ENCODE data around the gene POU4F1.

Gene POU4F1

DNA sequence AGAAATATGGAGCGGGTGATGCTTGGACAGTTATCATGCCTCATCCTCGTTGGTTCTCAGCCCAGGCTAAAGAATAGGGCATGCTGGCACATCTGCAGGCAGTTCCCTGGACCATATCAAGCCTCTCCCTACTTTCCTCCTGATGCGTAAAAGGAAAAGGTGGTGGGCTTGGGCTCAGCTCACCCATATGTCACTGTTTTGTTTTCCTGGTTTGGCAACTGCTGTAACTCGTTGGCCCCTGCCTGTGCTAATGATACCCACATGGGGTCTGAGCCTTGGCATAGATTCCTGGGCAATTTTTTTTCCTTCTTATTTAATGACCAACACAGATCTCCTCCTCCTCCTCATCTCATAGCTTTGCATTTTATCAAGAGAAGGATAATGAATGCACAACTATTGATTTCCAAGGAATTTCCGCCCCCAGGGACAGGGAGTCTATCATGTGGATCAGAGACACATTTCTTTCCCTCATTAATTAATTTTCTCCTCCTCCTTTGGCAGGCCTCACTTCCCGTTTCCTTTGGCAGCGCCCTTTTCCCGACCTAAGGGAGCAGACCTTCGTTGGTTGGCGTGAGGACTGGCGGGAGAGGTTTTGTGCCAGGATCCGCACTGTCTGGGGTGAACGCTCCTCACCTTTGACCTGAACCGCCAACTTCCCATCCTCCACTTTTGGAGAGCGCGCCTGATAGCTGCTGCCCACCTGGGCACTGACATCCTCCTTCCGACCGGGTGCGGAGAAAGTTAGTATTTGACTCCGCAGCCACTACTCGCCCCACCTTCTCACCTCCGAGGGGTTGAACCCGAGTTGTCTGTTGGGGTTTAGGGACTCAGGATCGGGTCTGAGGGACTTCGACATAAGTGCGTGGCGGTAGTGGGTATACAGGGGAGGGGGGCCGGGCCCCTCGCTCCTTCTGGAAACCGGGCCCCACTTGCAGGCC, 3.4 kb upstream of the POU4F1 start:
- no peak for FAIRE-seq

DNA sequence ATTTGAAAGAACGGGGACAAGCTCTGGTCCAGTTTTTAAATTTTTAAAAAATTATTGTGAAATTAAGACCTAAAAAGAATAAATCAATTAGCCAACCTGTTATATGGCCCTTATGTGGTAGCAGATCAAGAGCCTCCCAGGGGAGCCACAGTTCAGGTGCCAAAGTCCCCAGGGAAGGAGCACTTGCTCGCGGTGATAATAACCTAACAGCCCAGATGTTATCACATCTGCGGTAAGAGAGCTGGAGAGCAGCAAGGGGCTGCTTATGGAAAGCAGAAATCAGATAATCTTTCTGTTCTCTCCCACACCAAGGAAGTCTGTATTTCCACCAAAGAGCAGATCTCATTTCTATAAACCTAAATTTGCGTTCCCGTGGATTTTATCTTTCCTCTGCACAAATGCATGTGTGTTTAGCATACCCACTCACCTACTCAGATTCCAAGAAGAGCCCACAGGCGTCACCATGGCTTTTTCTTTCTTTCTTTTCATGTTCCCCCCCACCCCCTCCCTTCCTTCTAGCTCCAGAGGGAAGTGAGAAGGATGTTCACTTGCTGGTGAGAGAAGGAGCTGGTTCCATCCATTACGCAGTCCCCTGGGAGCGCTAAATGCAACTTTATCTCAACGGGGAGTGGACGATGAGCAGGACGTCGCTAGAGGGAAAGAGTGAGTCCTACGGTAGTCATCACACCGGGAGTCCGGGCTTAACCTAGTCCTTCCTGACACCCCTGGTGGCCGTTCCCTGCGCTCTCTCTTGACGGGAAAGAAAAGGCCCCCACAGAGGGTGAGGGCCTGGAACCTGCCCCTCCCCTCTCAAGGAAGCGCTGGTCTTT, 1.6 kb upstream of the POU4F1 start:
- no peak for FAIRE-seq

DNA sequence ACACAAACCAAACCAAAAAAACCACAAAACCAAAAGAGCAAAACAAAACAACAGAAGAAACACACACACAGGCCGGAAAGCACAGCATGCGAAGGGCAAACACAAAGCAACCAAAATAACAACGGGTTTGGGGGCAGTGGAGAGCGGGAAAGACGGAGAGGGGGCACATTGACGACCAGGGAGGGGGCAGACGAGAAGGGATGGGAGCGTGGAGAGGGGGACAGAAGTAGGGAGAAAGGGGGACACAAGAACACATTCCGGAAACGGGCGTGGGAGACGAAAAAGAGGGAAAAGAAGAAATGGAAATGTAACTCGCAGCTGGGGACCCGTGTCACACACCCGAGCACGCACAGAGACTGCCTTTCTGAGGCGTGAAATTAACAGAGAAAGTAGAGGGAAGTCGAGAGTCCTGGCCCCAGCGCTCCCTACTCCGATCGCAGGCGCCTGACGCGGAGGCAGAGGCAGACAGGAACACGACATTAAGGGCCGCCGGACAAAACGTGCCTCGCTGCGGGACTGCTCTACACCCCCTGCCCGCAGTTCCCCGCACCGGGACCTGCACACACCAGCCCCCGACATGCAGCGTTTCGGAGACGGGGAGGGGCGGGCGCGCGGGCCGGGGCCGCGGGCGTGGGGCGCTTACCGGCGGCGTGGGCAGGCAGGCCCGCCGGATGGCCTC, 652 bp downstream of the POU4F1 start:
- no peak for FAIRE-seq

DNA sequence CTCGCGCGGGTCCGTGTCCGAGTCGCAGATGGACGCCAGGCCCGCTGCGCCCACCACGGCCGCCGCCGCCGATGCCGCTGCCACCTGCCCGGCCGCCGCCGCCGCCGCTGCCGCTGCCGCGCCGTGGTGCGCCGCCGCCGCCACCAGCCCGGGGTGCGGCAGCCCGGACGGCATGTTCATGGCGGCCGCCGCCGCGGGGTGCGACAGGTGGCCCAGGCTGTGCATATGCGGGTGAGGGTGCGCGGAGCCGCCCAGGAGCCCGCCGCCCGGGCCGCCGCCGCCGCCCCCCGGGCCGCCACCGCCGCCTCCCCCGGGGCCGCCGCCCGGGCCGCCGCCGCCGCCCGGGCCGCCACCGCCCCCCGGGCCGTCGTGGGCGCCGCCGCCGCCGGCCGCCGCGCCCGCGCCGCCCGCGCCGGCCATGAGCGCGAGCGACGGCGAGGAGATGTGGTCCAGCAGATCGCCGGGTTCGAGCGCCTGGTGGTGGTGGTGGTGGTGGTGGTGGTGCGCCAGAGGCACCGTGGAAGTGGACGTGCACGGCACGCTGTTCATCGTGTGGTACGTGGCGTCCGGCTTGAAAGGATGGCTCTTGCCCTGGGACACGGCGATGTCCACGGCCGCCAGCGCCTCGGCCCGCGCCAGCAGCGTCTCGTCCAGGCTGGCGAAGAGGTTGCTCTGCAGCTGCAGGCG, 1.3 kb downstream of the POU4F1 start:
- no peak for FAIRE-seq

DNA sequence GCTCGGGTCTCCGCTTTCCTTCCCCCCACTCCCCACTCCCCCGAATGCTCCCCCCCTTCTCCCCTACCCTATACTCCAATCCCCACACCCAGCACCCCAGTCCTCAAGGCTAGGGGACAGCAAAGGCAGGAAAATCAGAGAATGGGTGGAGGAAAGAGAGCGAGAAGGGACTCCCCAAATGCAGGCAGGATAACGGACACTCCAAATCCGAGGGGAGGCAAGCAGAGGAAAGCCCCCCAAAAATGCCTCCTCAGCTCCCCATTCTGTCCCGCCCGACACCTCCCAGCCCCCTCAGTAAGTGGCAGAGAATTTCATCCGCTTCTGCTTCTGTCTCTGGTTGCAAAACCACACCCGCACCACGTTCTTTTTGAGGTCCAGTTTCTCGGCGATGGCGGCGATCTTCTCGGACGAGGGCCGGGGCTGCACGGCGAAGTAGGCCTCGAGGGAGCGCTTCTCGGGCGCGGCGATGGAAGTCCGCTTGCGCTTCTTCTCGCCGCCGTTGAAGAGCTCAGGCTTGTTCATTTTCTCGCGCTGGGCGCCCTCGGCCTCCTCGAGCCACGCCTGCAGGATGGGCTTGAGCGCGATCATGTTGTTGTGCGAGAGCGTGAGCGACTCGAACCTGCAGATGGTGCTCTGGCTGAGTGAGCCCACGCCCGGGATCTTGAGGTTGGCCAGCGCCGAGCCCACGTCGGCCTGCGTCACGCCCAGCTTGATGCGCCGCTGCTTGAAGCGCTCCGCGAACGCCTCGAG, 2.1 kb downstream of the POU4F1 start:
- no peak for FAIRE-seq

DNA sequence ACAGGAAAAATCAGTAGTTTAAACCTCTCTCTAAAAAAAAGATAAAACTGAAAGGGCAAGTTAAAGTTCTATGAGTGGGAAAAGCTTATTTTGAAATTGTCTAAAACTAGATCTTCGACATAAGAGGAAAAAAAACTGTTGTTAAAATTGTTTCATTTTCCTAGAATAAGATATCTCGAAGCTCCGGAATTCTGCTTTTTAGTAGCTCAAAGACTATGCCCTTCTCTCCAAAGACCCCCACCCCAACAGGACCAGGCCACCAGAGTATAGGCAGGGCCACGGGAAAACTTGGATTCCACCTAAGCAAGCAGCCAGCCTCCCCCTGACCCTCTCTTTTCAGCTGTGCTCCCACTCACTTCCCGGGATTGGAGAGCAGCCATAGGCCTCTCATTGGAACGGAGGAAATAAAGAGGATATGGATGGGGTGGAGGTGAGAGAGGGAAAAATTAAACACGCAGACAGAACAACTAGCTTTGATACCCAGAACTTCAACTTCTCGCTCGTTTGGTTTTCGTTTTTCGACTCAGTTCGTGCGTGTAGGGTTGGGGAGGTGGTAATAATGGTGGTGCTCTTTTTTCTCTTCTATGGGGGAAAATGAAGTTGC, 3.0 kb downstream of the POU4F1 start:
- no peak for FAIRE-seq

DNA sequence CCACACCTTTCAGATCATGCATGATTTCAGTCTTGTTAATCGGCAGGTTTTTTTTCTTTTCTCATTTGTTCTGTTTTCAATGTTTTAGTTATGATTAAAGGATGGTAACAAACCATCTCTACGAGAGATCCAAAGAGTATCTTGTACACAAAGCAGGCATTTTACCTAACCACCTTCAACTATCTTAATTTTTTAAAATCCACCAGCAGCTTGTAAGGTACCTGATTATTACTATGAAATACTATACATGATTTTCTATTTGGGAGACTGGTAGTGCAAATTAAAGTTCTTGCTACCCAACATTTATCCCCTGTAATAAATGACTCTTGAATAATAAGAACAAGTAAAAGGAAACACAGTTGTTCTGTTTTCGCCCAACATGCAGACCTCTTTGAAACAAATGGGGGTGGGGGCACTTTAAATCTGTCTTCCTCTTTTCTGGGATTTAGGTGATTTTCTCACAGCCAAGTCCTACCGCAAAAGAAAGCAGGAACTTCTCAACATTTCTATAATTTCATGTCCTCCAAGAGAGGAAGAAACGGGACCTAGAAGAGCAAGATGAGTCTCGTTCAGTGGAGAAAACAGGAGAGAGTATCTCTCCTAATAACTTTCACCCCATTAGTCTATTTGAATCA, 3.6 kb downstream of the POU4F1 start:
- no peak for FAIRE-seq

DNA sequence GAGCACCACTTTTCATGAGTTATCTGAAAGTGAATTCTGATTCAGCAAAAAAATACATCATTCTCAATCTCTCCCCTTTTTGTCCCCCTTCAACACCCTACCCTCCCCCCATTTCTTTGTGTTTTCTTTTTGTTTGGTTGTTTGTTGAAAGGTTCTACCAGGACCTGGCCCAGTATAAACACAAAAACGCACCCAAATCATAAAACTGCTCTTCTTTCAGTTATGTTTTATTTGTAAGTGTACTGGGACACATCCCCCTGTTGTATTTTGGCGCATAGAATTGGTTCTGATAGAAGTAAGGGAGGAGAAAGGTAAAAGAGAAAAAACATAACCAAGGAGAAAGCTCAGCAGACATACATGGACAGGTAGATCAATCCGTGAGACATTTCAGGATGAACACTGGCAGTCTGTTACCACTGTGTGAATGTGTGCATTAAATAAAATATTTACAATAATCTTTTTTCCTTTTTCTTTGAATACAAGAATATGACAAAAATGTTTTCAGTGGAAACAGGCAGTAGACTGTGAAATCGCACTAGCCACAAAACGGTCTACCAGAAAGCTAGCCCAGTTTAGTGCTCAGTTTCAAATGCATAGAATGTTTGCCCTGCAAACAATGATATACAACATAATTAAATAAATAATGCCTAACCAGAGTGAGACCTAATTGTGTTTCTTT, 4.2 kb downstream of the POU4F1 start:
- FAIRE-seq: no peak

DNA sequence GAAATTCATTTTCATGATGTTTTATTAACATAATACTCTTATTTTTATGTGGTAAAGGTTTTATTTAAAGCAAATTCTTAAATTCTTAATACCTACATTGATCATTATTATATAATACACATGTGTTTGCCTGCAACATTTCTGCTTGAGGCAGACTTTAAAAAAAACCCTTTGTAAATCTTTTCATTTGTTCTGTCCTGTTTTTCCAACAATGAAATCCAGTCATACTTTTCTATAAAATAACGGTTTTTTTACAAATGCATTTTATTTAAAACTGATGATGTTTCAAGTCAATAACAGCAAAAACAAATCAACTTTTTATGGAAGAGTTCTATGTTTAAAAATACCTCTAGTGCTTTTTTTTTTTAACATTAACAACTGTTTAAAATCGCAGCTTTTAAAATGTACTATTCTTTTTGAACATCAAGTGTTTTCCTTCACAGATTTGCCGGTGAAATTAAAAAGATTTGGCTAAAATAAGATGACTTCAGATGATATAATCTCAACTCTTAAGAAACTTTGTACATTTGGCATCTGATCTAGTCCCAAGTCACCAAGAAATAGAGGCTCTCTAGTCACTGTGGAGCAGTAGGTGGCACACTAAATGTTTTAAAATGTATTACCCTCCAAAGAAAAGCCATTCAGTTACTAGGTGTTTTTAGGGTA, 5.1 kb downstream of the POU4F1 start:
- FAIRE-seq: no peak

DNA sequence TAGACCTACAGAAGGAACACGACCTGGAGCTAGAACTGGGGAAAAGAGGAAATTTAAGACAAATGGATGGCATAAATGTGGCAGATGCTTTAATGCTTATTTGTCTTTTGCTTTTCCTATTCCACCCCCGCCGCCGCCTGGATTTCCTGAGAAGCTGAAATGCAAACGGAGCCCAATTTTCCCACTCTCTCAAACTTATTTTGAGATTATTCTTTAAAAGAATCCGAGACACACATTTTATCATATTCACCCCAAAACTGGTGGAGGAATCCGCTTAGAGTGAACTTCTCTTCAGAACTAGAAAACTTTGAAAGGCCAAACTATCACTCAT, 5.8 kb downstream of the POU4F1 start:
- no peak for FAIRE-seq

DNA sequence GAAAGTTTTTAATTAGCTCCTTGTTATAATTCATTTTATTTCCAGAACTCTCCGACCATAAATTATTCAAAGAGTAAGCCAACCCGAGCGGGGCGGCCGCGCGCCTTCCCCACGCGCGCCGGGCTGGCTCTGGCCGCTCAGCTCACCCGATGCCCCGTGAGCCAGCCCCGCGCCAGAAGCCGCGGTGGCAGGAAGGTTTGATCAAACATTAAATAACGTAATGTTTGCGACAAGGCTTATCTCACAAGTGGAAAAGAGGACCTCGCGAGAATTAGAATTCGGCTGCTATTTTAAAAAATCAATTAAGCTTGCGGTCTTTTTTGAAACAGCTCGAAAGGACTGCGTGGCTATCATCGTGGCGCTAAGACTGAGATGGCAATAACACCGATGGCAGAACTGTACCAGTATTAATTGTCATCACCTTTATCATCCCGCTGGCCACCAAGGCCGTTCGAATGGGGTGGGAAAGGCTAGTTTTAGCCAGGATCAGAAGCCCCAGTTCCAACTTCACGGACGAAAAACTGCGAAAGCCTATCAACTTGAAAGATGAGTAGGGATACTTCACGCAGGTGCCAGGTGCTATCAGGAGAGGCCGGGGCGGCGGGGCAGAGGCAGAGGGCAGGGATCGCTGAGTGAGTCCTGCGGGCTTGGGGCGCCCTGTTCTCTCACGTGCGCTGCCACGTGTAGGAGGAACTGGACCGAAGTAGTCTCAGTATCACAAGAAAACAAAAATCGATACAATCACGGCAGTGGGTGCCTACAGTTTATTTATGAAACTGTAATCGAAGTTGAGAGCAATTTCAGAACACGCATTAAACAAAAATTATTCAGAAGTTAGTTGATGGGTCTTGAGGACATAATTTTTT, 6.4 kb downstream of the POU4F1 start:
- no peak for FAIRE-seq

DNA sequence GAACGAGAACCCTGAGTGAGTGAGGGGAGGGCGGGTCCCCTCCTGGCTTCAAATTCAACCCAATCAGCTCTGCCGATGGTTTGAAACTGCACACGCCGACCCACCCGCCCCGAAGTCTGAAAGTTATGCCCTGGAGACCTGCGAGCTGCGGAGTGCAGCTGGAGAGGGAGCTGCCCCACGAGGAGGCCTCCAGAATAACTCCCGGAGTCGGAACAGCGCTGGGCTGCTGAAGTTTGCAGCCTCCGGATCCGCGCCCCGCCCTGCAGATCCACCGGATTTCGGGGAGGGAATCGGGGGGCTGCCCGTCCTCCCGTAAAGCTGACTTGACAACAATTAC, 7.0 kb downstream of the POU4F1 start:
- FAIRE-seq: no peak

DNA sequence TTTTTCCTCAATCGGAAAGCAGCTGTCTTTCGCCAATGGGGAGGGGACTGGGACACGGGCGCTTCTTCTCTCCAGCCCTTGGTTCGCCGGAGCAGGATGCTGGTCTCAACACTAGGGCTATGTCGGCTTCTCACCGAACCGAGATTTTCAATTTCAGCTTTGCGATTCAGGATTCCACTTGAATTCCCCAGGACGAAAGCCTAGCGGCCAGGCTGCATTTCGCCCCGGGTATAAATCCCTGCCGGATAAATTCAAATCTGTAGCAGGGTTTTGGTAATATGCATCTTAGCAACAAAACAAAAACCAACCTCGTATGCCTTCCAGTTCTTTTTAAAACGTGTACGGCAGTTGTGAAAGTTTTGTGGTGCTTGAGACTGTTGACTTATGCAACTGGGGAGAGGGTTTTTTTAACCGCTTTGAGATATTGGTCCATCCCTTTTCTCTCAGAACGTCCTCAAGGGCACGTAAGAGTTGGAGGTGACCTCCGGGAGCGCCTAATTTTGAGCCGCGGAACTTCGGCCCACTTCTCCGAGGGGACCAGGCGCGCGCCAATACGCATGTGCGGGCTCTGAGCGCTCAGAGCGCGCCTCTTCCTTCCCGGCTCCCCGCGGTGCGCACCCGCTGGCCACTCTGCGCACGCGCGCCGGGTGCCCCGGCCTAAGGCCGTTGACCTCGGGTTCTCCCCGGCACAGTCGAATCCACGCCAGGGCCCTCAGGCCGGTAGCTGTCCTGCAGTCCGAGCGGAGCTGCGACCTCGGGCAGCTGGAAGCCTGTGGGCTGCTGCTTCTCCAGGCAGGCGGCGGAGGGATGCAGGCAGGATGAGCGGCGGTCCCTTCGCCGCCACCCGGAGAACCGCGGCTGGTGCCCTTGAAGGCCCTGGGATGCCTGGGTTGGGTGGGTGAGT, 7.6 kb downstream of the POU4F1 start:
- no peak for FAIRE-seq

DNA sequence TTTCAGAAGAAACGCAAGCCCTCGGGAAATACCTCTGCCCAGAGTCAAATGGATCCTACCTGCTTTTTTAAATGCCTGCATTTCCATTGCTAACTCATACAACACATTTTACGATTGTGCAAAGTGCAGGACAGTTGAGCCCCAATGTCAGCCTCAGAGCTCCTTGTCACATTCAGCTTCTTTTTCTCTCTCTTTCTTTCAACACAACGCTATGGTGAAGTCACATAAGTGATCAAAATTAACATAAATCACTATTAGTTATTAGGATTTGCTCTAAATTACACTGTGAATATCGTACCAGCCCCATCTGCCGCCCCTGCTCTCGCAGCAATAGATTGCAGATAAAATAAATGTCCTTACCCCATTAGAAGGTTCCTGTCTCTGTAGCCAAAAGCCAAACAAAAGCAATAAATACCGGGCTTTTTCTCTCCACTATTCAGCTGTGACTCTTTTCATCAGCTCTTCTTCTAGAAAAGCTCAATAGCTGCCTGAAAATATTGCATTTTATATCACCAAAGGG, 8.8 kb downstream of the POU4F1 start:
- FAIRE-seq: no peak

DNA sequence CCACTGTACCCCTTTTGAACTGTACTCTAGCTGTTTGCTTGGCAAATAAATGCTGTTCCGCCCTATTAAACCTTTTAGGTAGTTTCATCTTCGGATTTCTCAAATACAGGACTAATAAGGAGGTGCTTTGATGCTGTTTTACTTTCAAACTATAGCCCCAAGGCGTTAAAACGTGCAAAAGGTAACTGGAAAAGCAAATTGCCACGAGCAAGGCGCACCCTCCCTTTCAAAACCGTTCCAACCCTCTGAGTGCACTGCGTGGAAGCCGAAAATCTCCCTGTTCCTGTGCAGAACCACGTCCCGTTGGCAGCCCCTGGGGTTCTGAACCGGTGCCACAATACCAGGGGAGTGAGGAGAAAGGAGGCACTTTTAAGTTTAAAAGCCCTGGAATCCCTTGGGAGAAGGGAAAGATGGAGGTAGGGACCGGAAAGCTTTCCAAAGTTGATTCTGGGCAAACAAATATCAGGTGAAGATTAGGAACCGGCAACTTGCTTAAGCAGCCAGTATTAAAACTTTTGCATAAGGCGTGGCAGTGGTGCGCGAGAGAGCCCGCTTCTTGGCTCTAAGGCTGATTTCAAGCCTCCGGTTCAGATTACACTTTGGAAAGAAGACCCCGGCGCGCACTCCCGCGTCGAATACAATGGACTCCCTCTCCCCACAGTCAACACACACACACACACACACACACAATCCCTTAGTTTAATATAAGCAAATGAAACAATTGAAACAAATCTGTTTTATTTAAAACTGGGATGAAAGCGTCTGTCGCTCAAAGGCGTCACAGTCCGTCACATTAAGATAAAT, 9.5 kb downstream of the POU4F1 start:
- FAIRE-seq: no peak

DNA sequence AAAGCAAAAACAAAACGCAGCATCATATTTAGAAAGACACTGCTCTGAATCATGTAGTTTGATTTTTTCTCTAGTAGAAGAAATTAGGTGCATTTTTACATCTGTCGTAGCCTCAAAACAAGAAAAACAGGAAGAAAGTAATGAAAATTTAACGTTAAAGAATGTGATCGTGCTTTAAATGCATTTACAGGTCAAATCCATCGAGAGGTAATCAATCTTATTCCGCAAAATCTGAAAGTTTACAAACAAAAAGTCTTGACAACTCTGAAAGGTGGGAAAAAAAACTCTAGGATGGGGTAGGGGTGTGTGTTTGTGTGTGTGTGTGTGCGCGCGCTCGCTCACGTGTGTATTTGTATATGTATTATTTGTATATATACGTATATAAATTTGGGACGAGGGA, 10.2 kb downstream of the POU4F1 start:
- FAIRE-seq: no peak

DNA sequence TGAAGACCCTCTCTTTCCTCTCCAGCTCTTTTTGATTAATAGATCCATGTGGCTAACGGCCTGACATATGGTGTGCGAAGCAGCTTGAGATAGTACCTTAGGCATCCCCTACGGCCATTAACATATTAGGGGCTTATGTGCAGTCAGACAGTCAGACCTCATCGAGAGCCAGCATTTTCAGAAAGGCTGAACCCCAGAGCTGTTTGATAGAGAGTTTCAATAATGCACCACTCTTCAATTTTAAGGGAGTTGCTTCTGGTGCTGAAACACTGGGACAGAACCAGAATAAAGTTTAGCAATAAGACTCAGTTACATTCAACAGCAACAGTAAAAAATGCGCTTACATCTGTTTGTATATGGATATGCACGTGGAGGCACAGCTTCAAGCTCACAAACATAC, 10.8 kb downstream of the POU4F1 start:
- FAIRE-seq: no peak
